HTR-8/SVneo (cell line): ENCODE results near the gene CALR.

Source experiments
- DNase-seq: peaks from one replicate; pipeline ENCODE4 v3.0.0; 2011; ENCODE audit warnings: low spot score, mixed read lengths; ENCODE audit not compliant: insufficient read length
- FAIRE-seq: peaks from 2 replicates; lab custom pipeline; 2011; peaks lifted over from hg19 to GRCh38; lab: Jason Lieb, UNC

The CALR gene

DNA sequence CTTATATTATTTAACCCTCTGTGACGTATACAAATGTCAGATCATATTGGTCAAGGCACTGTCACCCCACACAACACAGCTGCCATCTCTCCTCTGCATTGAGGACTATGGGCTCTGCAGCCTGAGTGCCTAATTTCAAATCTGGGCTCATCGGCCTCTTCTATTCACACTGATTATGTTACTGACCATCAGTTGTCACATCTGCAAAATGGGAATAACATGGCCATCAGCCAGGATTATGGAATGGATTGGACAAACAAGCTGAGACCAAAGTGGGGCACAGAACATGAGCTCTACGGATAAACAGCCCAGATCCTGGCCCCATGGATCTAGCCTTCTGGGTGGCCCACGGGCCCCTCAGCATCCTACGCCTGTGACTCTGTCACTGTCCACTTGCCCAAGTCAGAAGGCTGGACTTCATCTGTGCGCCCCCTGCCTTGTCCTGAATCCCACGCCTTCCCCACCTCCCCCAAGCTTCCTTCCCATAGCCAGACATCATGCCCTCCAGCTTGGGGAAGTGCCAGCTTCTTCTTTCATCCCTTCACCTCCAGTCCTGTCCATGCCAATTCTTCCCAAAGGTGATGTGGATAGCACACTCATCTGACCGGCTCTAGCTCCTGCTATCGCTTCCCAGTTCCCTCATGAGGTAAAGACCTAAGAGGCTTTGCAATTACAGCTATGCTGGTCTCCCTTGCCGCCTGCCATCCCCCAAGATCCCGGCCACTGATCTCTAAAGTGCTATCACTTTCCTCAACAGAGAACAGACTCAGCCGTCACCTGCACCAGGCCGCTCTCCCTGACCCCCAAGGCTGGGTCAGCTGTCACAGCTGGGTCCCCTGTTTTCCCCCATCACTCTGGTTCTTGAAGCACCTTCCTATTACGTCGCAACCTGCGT, 5.8 kb upstream of the CALR start:
- DNase-seq (no peak), FAIRE-seq (no peak)

DNA sequence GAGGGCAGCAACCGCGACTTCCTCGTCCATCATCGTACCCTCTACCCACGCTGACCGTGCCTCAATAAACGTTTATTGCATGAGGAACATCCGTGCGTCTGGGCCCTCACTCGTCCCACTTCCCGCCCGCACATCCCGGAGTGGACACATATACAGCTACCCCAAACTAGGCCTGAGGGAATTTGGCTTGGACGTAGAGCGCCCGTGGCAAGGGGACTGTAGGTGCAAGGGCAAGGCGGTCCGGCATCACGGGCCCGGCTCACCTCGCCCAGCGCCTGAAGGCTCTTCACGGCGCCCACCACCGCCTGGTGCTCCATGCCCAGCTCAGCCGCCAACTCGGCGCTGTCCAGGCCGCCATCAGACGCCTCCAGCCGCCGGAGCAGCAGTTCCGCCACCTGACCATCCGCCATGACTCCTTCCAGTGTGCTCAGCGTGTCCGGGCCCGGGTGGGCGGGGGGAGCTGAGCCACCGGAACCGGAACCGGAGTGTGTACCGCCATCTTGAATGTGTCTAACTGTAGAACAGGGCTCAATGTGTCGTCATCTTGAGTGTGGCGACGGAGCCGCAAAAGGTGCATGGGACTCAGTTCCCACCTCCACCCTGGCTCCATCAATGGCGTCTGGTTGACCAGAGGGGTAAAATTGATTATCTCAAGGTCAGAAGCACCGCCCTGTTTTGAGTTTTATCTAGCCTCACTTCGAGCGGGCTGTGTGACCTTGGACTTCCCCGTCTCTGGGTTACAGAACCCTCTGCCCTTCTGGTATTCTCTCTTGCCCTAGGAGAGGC, 4.9 kb upstream of the CALR start, which contains the start of gene FARSA:
Gene FARSA (minus strand): TSS at position 425 of the 786 bp plus-strand sequence. CDS start 15 bp downstream, at position 410.
- peak; percentile 93 for DNase-seq
- peak; percentile 96 for FAIRE-seq

DNA sequence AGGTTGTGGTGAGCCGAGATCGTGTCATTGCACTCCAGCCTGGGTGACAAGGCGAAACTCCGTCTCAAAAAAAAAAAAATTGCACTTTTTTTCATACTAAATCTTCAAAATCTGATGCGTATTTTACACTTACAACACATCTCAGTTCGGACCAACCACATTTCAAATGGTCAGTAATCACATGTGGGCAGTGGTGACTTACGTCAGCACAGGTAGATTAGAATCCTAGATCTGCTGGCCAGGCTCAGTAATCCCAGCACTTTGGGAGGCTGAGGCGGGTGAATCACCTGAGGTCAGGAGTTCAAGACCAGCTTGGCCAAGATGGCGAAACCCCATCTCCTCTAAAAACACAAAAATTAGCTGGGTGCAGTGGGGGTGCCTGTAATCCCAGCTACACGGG, 3.3 kb upstream of the CALR start:
- DNase-seq = no peak
- FAIRE-seq = no peak

DNA sequence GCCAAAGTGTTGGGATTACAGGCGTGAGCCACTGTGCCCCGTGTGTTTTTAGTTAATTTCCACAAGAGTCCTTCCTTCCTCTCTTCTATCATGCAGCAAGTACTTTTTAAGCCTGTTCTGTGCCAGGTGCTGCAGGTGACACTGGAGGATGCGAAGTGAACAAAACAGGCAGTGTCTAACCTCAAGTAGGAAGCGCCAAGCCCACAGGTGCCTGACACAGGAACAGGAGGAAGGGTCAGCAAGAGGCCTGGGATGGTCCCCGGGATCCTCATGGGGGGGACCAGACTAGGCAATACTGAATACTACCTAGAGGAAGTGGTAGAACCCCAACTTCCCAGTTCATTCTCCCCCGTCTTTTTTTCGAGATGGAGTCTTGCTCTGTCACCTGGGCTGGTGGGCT, 1.8 kb upstream of the CALR start:
- FAIRE-seq = no peak
- DNase-seq = no peak

DNA sequence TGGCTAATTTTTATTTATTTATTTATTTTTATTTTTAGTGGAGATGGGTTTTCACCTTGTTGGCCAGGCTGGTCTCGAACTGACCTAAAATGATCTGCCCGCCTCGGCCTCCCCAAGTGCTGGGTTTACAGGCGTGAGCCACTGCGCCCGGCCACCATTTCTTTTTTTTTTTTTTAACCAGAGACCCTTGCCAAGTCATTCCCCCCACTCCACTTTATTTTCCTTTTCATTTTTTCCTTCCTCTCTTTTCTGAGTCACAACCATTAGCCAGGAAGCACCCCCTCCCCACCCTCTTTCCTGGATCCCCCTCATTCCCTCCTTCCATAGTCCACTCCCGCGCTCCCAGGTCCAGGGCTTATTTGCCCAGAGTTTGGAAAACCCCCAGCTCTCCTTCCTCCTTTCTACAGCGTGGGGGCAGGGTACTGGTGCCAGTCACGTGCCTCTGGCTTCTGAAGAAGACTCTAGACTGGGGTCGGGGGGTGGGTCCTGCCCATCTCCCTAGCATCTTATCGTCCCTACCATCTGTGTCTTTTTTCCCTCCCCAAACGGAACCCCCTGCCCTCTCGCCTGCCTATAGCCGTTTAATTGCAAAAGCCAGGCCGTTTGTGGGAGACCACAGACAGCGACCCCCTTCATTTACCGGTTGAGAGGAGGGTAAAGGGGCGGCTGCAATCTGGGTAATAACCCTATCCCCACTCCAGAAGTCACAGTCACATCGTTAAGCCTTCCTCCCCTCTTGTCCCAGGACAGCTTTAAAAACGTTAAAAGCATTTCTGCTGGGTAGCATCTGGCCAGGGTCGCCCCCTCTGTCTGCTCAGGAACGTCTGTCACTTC, 1.1 kb upstream of the CALR start:
- FAIRE-seq (no peak), DNase-seq (no peak)

DNA sequence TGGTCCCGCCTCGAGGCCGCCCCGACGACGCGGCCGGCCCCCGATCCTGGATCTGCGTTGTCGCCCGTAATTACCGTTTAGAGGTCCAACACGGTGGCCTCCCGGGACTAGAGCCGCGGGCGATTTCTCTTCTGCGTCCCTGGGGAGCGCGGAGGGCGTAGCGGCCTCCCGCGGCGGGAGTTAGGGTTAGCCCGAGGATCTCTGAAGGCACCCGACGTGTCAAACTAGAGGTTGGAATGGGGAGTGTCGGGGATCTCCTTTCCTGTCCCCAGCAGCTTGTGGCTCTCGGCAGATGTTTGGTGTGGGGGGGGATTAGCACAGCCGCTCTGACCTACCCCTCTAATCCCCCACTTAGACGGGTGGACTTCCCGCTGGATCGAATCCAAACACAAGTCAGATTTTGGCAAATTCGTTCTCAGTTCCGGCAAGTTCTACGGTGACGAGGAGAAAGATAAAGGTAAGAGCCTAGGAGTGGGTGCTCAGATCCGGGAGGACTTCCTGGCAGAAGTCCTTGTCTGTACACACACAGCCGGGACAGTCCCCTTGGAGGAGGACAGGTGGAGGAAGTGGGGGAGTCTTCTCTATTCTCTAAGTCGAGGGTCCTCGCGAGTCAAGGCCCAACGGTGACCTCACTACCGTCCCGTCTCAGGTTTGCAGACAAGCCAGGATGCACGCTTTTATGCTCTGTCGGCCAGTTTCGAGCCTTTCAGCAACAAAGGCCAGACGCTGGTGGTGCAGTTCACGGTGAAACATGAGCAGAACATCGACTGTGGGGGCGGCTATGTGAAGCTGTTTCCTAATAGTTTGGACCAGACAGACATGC, 581 bp downstream of the CALR start:
- DNase-seq = no peak
- FAIRE-seq = no peak

DNA sequence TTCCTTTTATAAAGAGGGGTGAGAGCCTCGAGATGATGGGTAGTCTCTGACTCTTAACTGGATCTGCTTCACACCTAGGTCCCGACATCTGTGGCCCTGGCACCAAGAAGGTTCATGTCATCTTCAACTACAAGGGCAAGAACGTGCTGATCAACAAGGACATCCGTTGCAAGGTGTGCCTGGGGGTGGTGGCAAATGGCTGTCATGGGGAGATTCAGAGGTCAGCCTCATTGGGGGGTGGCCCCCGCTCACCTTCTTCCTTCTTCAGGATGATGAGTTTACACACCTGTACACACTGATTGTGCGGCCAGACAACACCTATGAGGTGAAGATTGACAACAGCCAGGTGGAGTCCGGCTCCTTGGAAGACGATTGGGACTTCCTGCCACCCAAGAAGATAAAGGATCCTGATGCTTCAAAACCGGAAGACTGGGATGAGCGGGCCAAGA, 1.6 kb downstream of the CALR start:
- DNase-seq (no peak), FAIRE-seq (no peak)

DNA sequence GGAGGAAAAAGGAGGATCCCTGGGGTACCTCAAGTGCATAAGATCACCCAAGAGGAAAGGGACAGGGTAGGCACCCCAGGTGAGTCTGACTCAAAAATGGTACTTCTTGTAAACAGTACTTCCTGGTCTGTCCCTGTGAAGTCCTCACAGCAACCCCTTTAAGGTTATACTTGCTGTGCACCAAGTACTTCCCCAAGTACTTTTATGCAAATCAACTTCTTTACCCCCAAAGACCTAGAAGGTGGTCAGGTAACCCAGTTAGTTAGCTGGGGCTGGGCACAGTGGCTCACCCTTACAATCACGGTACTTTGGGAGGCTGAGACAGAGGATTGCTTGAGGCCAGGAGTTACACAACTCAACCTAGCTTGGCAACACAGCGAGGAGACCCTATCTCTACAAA, 2.5 kb downstream of the CALR start:
- DNase-seq (no peak), FAIRE-seq (no peak)

DNA sequence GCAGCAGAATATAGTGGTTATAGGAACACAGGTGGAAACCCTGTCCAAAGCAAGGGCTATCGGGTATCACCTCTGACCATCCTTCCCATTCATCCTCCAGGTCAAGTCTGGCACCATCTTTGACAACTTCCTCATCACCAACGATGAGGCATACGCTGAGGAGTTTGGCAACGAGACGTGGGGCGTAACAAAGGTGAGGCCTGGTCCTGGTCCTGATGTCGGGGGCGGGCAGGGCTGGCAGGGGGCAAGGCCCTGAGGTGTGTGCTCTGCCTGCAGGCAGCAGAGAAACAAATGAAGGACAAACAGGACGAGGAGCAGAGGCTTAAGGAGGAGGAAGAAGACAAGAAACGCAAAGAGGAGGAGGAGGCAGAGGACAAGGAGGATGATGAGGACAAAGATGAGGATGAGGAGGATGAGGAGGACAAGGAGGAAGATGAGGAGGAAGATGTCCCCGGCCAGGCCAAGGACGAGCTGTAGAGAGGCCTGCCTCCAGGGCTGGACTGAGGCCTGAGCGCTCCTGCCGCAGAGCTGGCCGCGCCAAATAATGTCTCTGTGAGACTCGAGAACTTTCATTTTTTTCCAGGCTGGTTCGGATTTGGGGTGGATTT, 5.1 kb downstream of the CALR start:
- DNase-seq (no peak), FAIRE-seq (no peak)

DNA sequence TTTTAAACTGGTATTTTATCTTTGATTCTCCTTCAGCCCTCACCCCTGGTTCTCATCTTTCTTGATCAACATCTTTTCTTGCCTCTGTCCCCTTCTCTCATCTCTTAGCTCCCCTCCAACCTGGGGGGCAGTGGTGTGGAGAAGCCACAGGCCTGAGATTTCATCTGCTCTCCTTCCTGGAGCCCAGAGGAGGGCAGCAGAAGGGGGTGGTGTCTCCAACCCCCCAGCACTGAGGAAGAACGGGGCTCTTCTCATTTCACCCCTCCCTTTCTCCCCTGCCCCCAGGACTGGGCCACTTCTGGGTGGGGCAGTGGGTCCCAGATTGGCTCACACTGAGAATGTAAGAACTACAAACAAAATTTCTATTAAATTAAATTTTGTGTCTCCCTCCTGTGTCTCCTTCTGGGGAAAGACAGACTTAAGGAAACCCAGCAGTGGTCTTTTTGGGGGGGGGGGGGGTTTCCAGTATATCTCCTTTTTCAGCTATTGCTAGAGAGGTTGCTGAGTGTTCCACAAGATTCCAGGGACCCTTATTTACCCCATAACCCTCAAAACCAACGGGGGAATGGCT, 5.8 kb downstream of the CALR start:
- DNase-seq = no peak
- no peak for FAIRE-seq

DNA sequence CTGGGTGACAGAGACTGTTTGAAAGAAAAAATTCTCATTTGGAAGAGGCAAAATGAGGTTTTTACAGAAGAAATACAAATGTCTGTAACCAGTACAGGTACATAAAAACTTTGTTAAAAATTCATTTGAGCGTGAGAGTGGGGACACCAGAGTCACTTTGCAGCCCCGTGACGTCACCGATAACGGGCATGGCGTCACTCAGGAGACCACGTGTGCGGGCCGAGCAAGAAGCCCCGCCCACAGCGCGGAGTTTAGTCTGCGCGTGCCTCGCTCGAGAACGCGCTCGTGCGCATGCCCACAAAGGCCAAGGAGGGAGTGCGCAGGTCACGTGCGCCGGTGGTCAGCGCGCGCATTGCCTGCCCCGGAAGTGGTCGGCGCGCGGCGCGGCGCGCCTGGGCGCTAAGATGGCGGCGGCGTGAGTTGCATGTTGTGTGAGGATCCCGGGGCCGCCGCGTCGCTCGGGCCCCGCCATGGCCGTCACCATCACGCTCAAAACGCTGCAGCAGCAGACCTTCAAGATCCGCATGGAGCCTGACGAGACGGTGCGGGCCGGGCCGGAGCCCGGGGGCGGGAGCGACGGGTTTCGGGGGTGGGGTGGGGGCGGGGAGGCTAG, 7.2 kb downstream of the CALR start, which contains the start of gene RAD23A:
Gene RAD23A (plus strand): TSS at position 384 of the 613 bp plus-strand sequence. CDS start 87 bp downstream, at position 471.
- DNase-seq (peak; percentile 95), FAIRE-seq (peak; percentile 100)

DNA sequence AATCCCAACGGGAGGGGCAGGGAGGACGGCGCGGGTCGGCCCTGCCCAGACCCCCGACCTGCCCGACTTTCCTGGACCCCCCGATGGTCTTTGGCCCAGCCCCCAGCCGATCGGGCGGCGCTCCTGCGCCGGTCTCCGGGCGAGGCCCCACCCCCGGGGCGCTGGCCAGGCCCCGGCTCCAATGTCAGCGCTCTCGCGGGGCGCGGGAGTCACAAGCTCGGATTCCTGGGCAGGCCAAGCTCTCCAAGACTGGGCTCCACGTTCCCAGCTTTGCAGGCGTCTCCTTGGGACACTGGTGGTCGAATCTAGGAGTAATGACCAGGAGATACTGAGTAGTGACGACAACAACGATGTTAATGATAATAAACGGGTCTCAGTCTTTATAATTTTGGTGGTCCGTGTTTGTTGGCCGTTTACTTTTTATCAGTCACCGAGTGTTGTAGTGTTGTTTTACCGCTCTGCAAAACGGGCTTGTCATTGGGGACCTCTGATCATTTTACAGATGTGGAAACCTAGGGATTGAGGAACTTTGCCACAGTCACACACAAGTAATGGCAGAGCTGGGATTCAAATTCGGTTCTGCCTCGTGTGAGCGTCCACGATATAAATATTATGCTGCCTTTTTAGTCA, 7.8 kb downstream of the CALR start:
- FAIRE-seq = no peak
- DNase-seq = peak; percentile 70

DNA sequence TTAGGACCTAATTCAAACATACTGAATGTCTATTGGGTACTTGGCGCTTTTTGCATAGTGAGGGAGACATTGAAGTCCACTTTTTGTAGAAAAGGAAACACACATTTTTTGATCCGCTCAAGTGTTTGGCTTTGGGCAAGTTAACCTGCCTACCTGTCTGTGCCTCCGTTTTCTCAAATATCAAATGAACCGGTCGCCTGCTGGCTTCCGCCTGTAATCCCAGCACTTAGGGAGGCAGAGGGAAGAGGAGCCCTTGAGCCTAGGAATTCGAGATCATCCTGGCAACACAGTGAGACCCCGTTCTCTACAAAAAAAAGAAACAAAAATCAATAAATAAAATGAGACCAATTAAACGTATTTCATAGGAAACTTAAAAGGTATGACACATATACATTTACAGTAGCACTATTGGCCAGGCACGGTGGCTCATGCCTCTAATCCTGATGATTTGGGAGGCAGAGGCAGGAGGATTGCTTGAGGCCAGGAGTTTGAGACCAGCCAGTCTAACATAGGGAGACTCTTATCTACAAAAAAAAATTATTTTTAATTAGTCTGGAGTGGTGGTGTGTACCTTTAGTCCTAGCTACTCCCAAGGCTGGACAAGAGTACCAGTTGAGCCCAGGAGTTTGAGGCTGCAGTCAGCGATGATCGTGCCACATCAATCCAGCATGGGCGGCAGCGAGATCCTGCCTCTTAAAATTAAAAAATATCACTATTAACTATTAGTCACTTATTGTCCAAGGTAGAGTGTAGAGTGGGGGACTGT, 8.5 kb downstream of the CALR start:
- DNase-seq (no peak), FAIRE-seq (no peak)

DNA sequence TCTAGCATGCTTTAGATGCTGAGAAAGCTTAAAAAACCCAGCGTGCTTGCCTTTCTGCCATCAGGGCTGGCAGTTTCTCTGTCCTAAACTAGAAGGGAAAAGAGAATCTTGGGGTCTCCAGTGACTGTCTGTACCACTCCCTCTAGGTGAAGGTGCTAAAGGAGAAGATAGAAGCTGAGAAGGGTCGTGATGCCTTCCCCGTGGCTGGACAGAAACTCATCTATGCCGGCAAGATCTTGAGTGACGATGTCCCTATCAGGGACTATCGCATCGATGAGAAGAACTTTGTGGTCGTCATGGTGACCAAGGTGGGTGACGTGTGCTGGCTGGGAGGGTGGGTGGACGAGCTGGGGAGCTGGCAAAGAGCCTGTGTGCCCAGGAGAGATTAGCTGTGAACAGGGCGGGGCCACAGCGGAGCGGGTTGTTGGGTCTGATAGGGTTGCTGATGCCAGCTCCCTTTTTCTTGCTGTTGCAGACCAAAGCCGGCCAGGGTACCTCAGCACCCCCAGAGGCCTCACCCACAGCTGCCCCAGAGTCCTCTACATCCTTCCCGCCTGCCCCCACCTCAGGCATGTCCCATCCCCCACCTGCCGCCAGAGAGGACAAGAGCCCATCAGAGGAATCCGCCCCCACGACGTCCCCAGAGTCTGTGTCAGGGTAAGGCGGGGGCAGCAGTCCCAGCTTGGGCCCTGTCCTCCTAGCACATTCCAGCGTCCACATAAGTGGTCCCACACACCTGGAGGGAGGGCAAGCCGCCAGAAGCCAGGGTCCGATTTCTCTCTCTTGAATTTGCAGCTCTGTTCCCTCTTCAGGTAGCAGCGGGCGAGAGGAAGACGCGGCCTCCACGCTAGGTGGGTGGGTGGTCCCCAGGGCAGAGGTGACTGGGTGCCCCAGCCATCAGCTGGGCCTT, 9.5 kb downstream of the CALR start:
- DNase-seq = no peak
- FAIRE-seq = no peak

DNA sequence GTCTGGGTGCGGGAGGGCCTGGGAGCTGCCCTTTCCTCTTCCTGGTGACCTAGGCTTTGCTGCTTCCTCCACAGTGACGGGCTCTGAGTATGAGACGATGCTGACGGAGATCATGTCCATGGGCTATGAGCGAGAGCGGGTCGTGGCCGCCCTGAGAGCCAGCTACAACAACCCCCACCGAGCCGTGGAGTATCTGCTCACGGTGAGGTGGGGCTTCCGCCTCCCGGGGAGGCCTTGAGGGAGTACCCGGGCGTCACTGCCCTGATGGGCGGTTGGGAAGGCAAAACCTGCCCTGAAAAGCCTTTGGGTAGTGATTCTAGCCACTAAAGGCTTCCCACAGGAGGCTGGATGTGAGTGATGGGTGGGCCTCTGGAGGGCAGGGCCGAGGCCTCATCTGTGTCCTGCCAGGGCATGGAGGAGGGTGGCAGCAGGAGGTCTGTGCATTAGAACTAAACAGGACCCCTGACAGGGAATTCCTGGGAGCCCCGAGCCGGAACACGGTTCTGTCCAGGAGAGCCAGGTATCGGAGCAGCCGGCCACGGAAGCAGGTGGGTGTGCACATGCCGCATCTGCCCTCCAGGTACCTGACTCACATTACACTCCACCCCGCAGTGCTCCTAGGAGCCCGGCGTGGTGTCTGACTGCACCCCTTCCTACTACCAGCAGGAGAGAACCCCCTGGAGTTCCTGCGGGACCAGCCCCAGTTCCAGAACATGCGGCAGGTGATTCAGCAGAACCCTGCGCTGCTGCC, 10.4 kb downstream of the CALR start:
- FAIRE-seq (no peak), DNase-seq (no peak)
